Muscle layer of duodenum (tissue), 2 donors: ENCODE results near the gene HNRNPUL1.

Experiments
- H3K27ac ChIP-seq: one replicate; pipeline ENCODE4 v1.7.0; 2013; ENCODE audit warnings: mild to moderate bottlenecking, low read length
- H3K27me3 ChIP-seq: one replicate; pipeline ENCODE4 v1.7.0; 2013; ENCODE audit warnings: low read depth, mild to moderate bottlenecking, control low read depth, low read length
- H3K36me3 ChIP-seq, 2 donors: one replicate each; pipeline ENCODE4 v1.7.0; 2013; ENCODE audit warnings: low read length in 2 of 2, control low read depth in 1 of 2, mild to moderate bottlenecking in 1 of 2; ENCODE audit not compliant: insufficient read depth in 2 of 2, control insufficient read depth in 1 of 2
- H3K4me1 ChIP-seq, 2 donors: one replicate each; pipeline ENCODE4 v1.7.0; 2013; ENCODE audit warnings: low read length in 2 of 2, mild to moderate bottlenecking in 2 of 2, control low read depth in 1 of 2, moderate library complexity in 1 of 2; ENCODE audit not compliant: insufficient read depth in 2 of 2, control insufficient read depth in 1 of 2
- H3K4me3 ChIP-seq, 2 donors: one replicate each; pipeline ENCODE4 v1.7.0; 2013; ENCODE audit warnings: low read length in 2 of 2, low read depth in 1 of 2, mild to moderate bottlenecking in 1 of 2
- H3K9me3 ChIP-seq, 2 donors: one replicate each; pipeline ENCODE4 v1.7.0; 2013; ENCODE audit warnings: low read length in 2 of 2, control low read depth in 1 of 2, mild to moderate bottlenecking in 1 of 2; ENCODE audit not compliant: control insufficient read depth in 1 of 2
- donor health status: healthy.

The HNRNPUL1 gene

GRCh38 chr19:41238244-41238643 lies 25.9 kb upstream of the HNRNPUL1 start:
- Histone ChIP-seq H3K4me3 (no peak overlapping the region), H3K27ac (no peak overlapping the region), H3K36me3 (peaks cover 41 to 74% of the 10 kb centered on the region in 2 donors), H3K9me3 (no peaks in the 10 kb centered on the region), H3K4me1 (no peaks in the 10 kb centered on the region), H3K27me3 (no peaks in the 10 kb centered on the region)

DNA sequence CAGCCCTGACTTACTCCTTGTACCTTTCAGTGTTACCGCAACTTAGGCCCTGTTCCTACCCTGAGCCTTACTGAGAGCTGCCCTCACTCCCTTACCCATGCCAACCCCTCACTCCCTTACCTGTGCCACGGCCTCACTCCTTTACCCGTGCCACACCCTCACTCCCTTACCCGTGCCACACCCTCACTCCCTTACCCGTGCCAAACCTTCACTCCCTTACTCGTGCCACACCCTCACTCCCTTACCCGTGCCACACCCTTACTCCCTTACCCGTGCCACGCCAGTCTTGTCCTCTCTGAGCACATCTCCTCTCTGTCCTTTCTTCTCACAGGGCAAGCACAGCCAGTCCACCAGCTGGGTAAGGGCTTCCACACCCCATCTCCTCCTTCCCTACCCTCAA lies 24.8 kb upstream of the HNRNPUL1 start:
- Histone ChIP-seq H3K4me1 (no peaks in the 10 kb centered on the region), H3K27me3 (no peaks in the 10 kb centered on the region), H3K4me3 (no peak overlapping the region), H3K27ac (no peak overlapping the region), H3K36me3 (peaks cover 35 to 73% of the 10 kb centered on the region in 2 donors), H3K9me3 (no peaks in the 10 kb centered on the region)

DNA sequence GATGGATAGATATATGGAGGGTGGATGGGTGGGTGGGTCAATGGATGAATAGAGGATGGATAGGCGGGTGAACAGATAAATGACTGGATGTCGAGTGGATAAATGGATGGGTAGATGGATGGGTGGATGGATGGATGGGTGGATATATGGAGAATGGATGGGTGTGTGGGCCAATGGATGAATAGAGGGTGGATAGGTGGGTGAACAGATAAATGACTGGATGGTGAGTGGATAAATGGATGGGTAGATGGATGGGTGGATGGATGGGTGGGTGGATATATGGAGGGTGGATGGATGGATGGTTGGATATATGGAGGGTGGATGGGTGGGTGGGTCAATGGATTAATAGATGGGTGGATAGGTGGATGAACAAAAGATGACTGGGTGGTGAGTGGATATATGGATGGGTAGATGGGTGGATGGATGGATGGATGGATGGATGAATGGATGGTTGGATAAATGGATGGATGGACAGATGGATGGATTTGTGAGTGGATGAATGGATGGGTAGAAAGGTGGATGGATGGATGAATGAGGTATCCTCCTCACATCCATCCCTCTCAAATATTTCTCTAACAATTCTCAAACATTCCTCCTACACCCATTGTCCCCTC lies 24.1 kb upstream of the HNRNPUL1 start:
- Histone ChIP-seq H3K4me1 (no peaks in the 10 kb centered on the region), H3K9me3 (no peaks in the 10 kb centered on the region), H3K4me3 (no peak overlapping the region), H3K27ac (no peak overlapping the region), H3K36me3 (peaks cover 32 to 74% of the 10 kb centered on the region in 2 donors), H3K27me3 (no peaks in the 10 kb centered on the region)

GRCh38 chr19:41241859-41242258 lies 22.3 kb upstream of the HNRNPUL1 start:
- peaks cover 32 to 78% of the 10 kb centered on the region in 2 donors for H3K36me3 ChIP-seq
- H3K27me3 ChIP-seq, result no peaks in the 10 kb centered on the region

GRCh38 chr19:41244117-41244516 lies 20.1 kb upstream of the HNRNPUL1 start:
- H3K4me1 ChIP-seq, result no peaks in the 10 kb centered on the region
- H3K27me3 ChIP-seq, result no peaks in the 10 kb centered on the region
- H3K36me3 ChIP-seq, result peaks cover 34 to 78% of the 10 kb centered on the region in 2 donors
- no peak overlapping the region for H3K27ac ChIP-seq
- no peak overlapping the region for H3K4me3 ChIP-seq
- no peaks in the 10 kb centered on the region for H3K9me3 ChIP-seq

More at GRCh38 chr19:41241859-41242258, 22.3 kb upstream of the HNRNPUL1 start:
- no peaks in the 10 kb centered on the region for H3K4me1 ChIP-seq
- H3K4me3 ChIP-seq, result no peak overlapping the region
- no peaks in the 10 kb centered on the region for H3K9me3 ChIP-seq
- no peak overlapping the region for H3K27ac ChIP-seq

DNA sequence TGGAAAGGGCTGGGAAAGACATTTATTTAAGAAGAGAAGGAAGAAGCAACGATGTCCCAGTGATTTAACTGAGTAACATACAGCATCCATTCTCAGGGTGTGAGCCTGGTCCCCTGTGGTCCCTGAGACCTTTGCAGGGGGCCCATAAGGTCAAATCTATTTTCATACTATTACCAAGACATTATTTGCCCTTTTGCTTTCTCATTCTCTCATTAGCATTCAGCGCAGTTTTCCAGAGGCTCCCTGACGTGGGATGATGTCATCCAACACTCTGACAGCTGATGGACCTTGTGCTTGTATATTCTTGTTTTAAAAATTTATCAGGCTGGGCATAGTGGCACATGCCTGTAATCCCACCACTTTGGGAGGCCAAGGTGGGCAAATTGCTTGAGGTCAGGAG lies 18.3 kb upstream of the HNRNPUL1 start:
- H3K27ac ChIP-seq, result no peak overlapping the region
- H3K4me1 ChIP-seq, result no peaks in the 10 kb centered on the region
- H3K36me3 ChIP-seq, result peaks cover 33 to 77% of the 10 kb centered on the region in 2 donors
- no peak overlapping the region for H3K4me3 ChIP-seq
- no peaks in the 10 kb centered on the region for H3K27me3 ChIP-seq
- H3K9me3 ChIP-seq, result no peaks in the 10 kb centered on the region

DNA sequence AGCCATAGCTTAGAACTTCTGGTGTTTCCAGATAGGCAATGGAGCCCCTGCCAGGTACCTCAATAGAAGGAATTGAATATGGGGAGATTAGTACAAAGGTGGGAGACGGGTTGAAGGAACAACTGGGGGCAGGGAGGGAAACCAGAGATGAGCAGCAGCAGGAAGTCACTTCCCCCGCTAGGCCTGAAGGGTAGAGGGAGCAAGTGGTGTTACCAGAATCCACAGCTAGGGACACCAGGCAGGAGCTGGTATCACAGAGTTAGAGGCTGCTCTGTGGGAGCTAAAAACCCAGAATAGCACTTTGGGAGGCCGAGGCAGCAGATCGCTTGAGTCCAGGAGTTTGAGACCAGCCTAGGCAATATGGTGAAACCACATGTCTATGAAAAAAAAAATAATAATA lies 15.3 kb upstream of the HNRNPUL1 start:
- Histone ChIP-seq H3K4me3 (no peak overlapping the region), H3K27me3 (no peaks in the 10 kb centered on the region), H3K27ac (no peak overlapping the region), H3K36me3 (peaks cover 42 to 75% of the 10 kb centered on the region in 2 donors), H3K4me1 (no peaks in the 10 kb centered on the region), H3K9me3 (no peaks in the 10 kb centered on the region)

DNA sequence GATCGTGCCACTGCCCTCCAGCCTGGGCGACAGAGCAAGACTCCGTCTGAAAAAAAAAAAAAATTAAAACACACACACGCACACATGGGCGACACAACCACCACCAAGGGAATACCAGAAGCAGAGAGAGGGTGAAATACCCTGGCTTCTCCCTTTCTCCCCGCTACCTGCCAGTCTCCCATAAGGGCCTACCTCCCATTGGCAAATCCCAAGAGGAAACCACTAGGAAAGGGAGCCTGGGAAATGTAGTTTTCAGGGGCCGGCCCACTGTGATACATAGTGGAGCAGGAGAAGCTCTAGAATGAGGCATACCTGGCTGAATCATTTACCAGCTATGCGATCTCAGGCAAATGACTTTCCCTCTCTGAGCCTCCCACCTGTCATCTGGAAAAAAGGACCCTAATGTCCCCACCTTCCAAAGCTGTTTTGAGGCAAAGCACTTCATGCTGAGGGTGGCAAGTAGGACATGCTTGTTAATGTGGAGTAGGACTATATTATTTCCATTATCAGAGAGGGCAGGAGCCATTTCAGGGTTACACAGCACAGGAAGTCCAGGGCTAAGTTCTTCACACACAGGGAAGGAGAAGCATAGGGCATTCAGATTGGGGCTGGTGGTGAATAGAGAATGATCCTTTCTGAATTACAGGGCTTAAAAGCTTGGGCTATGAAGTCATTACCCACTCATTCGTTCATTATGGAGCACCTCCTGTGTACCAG lies 14.3 kb upstream of the HNRNPUL1 start:
- Histone ChIP-seq H3K9me3 (no peaks in the 10 kb centered on the region), H3K4me3 (no peak overlapping the region), H3K36me3 (peaks cover 42 to 74% of the 10 kb centered on the region in 2 donors), H3K27ac (no peak overlapping the region), H3K27me3 (no peaks in the 10 kb centered on the region), H3K4me1 (no peaks in the 10 kb centered on the region)

- Histone ChIP-seq H3K9me3 (no peaks in the 10 kb centered on the region), H3K4me3 (no peak overlapping the region), H3K36me3 (peaks cover 49 to 83% of the 10 kb centered on the region in 2 donors), H3K27me3 (no peaks in the 10 kb centered on the region), H3K4me1 (no peaks in the 10 kb centered on the region), H3K27ac (no peak overlapping the region)
Measured at GRCh38 chr19:41253660-41254059, 10.5 kb upstream of the HNRNPUL1 start.

DNA sequence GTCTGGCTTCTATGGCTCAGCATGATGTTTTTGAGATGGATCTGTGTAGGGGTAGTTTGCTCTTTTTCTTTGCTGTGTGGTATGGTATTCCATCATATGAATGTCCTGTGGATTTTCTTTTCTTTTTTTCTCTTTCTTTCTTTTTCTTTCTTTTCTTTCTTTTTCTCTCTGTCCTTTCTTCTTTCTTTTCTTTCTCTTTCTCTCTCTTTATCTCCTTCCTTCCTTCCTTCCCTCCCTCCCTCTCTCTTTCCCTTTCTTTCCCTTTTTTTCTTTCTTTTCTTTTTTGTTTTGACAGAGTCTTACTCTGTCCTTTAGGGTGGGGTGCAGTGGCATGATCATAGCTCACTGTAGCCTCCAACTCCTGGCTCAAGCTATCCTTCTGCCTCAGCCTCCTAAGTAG lies 9.0 kb upstream of the HNRNPUL1 start:
- H3K9me3 ChIP-seq, result no peaks in the 10 kb centered on the region
- no peaks in the 10 kb centered on the region for H3K4me1 ChIP-seq
- peaks cover 54 to 83% of the 10 kb centered on the region in 2 donors for H3K36me3 ChIP-seq
- H3K27ac ChIP-seq, result no peak overlapping the region
- no peak overlapping the region for H3K4me3 ChIP-seq
- no peaks in the 10 kb centered on the region for H3K27me3 ChIP-seq

DNA sequence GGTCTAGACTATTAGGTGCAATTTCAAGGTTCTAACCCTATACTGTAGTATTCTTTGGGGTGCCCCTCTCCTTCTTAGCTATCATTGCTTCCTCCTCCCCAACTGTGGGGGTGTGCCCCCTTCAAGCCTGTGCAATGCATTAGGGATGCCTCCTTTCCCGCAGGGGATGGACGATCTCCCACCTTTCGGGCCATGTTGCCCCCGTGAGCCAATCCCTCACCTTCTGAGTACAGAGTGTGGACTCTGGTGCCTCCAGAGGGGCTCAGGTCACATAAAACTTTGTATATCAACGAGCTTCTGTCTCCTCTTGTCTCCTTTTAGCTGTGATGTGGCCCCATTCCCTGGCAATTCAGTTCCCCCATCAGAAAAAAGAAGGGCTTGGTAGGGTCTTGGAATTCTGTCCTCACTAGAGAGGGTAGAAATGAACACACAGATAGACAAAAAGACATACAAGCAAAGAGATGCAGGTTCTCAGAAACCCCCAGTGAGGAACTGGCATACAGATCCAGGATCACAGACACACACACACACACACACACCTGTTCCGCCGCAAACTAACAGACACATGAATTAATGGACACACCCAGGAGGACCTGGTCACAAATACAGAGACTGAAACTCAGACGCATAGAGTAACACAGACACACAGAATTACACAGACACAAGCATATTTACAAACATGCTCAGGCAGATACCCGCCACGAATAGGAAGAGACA lies 2.5 kb upstream of the HNRNPUL1 start:
- Histone ChIP-seq H3K4me1 (peaks cover 4 to 18% of the 10 kb centered on the region in 2 donors), H3K36me3 (peaks cover 24 to 44% of the 10 kb centered on the region in 2 donors), H3K27me3 (no peaks in the 10 kb centered on the region), H3K27ac (peak overlapping the region; percentile 98), H3K4me3 (peak overlapping the region; percentile 72 to 88), H3K9me3 (no peaks in the 10 kb centered on the region)
